ENCODE results near the gene IL22RA1.

IL22RA1 gene

GRCh38 chr1:24096009-24096738 lies 46.8 kb downstream of the IL22RA1 start:
- DNase-seq = no peak

GRCh38 chr1:24095140-24095859 lies 47.6 kb downstream of the IL22RA1 start:
- DNase-seq = no peak

GRCh38 chr1:24094554-24094953 lies 48.4 kb downstream of the IL22RA1 start:
- DNase-seq = no peak

- no peak for DNase-seq
Observed at GRCh38 chr1:24093732-24094131, 49.2 kb downstream of the IL22RA1 start.

- DNase-seq = no peak
Observed at GRCh38 chr1:24092979-24093378, 50.0 kb downstream of the IL22RA1 start.

- peak; percentile 44 for DNase-seq
Observed at GRCh38 chr1:24091971-24092482, 50.9 kb downstream of the IL22RA1 start.

GRCh38 chr1:24090736-24091135 lies 52.2 kb downstream of the IL22RA1 start:
- no peak for DNase-seq

- no peak for DNase-seq
Observed at GRCh38 chr1:24089743-24090555, 53.0 kb downstream of the IL22RA1 start.

GRCh38 chr1:24089027-24089742 lies 53.8 kb downstream of the IL22RA1 start:
- DNase-seq = no peak

GRCh38 chr1:24086466-24086865 lies 56.5 kb downstream of the IL22RA1 start:
- no peak for DNase-seq

GRCh38 chr1:24085546-24085945 lies 57.4 kb downstream of the IL22RA1 start:
- DNase-seq = no peak

- no peak for DNase-seq
Observed at GRCh38 chr1:24085007-24085406, 57.9 kb downstream of the IL22RA1 start.

GRCh38 chr1:24084050-24084449 lies 58.9 kb downstream of the IL22RA1 start:
- no peak for DNase-seq

- no peak for DNase-seq
Observed at GRCh38 chr1:24082372-24082771, 60.6 kb downstream of the IL22RA1 start.

GRCh38 chr1:24081190-24081589 lies 61.8 kb downstream of the IL22RA1 start:
- no peak for DNase-seq

- no peak for DNase-seq
Observed at GRCh38 chr1:24080131-24080530, 62.8 kb downstream of the IL22RA1 start.

GRCh38 chr1:24077278-24077978 lies 65.5 kb downstream of the IL22RA1 start:
- DNase-seq = no peak

GRCh38 chr1:24075946-24076345 lies 67.0 kb downstream of the IL22RA1 start:
- no peak for DNase-seq

GRCh38 chr1:24075590-24075854 lies 67.4 kb downstream of the IL22RA1 start:
- DNase-seq = no peak

- no peak for DNase-seq
Observed at GRCh38 chr1:24074817-24075589, 67.9 kb downstream of the IL22RA1 start.

- DNase-seq = no peak
Observed at GRCh38 chr1:24074196-24074595, 68.7 kb downstream of the IL22RA1 start.

GRCh38 chr1:24071941-24072340 lies 71.0 kb downstream of the IL22RA1 start:
- DNase-seq = no peak

All from stimulated activated CD8-positive, alpha-beta memory T cell treated with anti-CD3 and anti-CD28 coated beads, Interleukin-4, amount 100 ng/mL, for 48 hours (primary cell).